Measurements from ENCODE around the gene NIT1. TPM values are rescaled to one million over a fixed set of nuclear protein-coding genes. Genes with fewer than 3 reads are reported as not detected.

NIT1 gene
- total and polyA plus RNA-seq, 2 donors (not counting 3 experiments of a cell fraction or from before 2014, with no cell fraction given), result 20.3 to 26.5 TPM

DNA sequence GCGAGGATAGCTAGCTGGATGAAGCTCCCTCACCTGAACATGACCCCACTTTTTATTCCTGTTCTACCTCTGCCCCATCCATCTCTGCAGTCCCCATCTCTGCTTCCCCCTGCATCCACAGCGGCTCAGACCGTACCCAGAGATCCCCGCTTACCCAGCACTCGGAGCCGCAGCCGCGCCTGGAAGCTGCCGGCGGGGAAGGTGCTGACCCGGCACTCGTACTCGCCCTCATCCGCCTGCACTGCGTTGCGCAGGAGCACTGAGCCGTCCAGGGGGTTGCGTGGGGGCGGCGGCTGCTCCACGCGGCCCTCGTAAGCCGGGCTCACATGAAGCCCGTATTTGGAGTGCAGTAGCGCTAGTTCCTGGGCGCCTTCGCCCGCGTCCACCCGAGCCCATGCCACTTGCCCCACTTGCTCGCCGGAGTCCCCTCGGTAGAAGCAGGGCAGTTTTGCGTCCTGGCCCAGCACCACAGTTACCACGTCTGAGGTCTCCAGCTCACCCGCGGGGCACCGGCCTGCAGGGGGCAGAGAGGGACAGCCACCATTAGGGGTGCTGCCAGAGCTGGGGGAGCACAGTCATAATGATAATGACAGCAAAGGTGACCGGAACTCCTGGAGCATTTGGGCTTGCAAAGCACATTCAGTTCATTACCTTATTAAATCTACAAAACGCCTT is 38.3 kb upstream of the NIT1 start:
- dilution Hi-C loops (cut with MboI; ENCODE audit: extremely low pct_ligation_motif_present, low sequenced_read_pairs), result no loop called here
- TF ChIP-seq, protein P1, sequence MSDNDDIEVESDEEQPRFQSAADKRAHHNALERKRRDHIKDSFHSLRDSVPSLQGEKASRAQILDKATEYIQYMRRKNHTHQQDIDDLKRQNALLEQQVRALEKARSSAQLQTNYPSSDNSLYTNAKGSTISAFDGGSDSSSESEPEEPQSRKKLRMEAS (IDR thresholded peaks at IDR 0.05; ENCODE audit: insufficient read depth, insufficient read length), result no peak
- TF ChIP-seq MYC (IDR thresholded peaks at IDR 0.05; ENCODE audit: low read depth, low read length) (no peak), POLR2A (IDR thresholded peaks at IDR 0.05; ENCODE audit: low read depth, low read length) (no peak), GATA2 (IDR thresholded peaks at IDR 0.05; ENCODE audit: insufficient read depth, insufficient read length, low read depth, low read length) (no peak)
- CTCF ChIA-PET, result interaction anchor here (0.8 to 2.7 kb wide), 3 partner anchors 9 to 128 kb away, joined by 3 to 7 read pairs (median 3); no protein-coding TSS in a partner anchor
- Histone ChIP-seq H3K4me2 (ENCODE audit: insufficient read depth, low read length) (no peak overlapping the region), H3K36me3 (ENCODE audit: control insufficient read depth in 2 of 2, extremely low read depth in 1 of 2, insufficient read depth in 2 of 2, low read length in 2 of 2) (no peaks in the 10 kb centered on the region), H4K20me1 (replicated peaks; ENCODE audit: control insufficient read depth, extremely low read depth, insufficient read depth, low read length) (no peaks in the 10 kb centered on the region), H3K4me3 (replicated peaks in 1 of 3; ENCODE audit: insufficient read depth in 1 of 3, low read depth in 1 of 3, low read length in 3 of 3) (no peak overlapping the region), H3K9me3 (replicated peaks; ENCODE audit: control insufficient read depth, insufficient read depth, low read length) (no peaks in the 10 kb centered on the region), H3K27me3 (ENCODE audit: control insufficient read depth in 2 of 2, insufficient read depth in 2 of 2, low read length in 2 of 2) (no peaks in the 10 kb centered on the region), H3K9me1 (replicated peaks; ENCODE audit: control insufficient read depth, extremely low read depth, insufficient read depth, low read length) (no peaks in the 10 kb centered on the region), H3K27ac (ENCODE audit: insufficient read depth, low read depth, low read length) (no peak overlapping the region), H3K4me1 (ENCODE audit: control insufficient read depth, extremely low read depth, insufficient read depth, low read length) (no peaks in the 10 kb centered on the region), H3K9ac (replicated peaks; ENCODE audit: extremely low read depth, insufficient read depth, low read length) (no peak overlapping the region), H3K79me2 (ENCODE audit: control insufficient read depth, insufficient read depth, low read length) (no peaks in the 10 kb centered on the region), H2AFZ (ENCODE audit: low read depth, low read length) (no peak overlapping the region)
- no TSS peak for BruUV-seq (replicated peaks)
- DNase-seq (ENCODE audit: low read depth, low spot score) (no peak), FAIRE-seq (no peak)
- POLR2A ChIA-PET, result no interaction called here
- intact Hi-C loops (cut with micrococcal nuclease), result no loop called here

DNA sequence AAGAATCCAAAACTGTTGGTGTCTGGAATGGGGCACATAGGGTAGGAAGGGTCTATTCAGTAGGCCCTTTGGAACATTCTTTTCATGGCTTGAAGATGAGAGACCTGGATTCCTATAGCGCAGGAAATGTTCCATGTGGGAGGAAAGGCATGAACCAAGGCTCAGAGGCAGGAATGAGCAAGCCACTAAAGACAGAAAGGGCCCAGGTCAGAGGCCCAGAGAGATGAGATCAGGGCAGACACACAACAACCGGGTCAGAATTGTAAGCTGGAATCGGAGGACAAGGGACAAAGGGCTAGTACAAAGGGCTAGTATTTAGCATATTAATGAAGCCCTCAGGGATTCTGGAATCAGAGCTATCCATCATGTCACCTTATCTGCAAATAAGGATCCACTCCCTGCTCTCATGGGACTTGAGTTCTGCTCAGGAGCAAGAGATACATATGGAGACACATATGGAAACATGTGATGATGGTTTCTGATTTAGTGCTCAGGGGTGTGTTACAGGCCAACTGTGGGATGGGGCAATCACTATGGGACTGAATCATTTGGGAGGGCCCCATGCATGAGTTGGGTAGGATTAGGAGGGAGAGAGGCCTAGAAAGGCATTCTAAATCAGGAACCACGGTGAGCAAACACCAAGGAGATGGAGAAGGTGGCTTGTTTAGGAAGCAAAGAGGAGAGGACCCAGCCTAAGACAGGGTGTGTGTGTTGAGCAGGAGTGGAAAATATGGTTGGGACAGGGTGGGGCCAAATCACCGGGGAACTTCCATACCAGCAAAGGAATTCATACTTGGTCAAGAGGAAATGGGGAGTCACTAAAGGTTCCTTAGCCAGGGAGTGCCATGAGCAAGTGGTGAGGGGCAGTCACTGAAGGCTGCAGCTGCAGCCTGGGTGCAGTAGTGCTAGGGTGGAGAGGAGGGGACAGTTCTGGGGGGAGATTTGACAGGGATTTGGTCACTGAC is 37.2 kb upstream of the NIT1 start:
- Histone ChIP-seq H3K9me3 (replicated peaks; ENCODE audit: control insufficient read depth, insufficient read depth, low read length) (no peaks in the 10 kb centered on the region), H2AFZ (ENCODE audit: low read depth, low read length) (no peak overlapping the region), H3K4me3 (replicated peaks in 1 of 3; ENCODE audit: insufficient read depth in 1 of 3, low read depth in 1 of 3, low read length in 3 of 3) (no peak overlapping the region), H3K9ac (replicated peaks; ENCODE audit: extremely low read depth, insufficient read depth, low read length) (no peak overlapping the region), H3K4me1 (ENCODE audit: control insufficient read depth, extremely low read depth, insufficient read depth, low read length) (no peaks in the 10 kb centered on the region), H3K79me2 (ENCODE audit: control insufficient read depth, insufficient read depth, low read length) (no peaks in the 10 kb centered on the region), H3K4me2 (ENCODE audit: insufficient read depth, low read length) (no peak overlapping the region), H3K9me1 (replicated peaks; ENCODE audit: control insufficient read depth, extremely low read depth, insufficient read depth, low read length) (no peaks in the 10 kb centered on the region), H3K36me3 (ENCODE audit: control insufficient read depth in 2 of 2, extremely low read depth in 1 of 2, insufficient read depth in 2 of 2, low read length in 2 of 2) (no peaks in the 10 kb centered on the region), H3K27ac (ENCODE audit: insufficient read depth, low read depth, low read length) (no peak overlapping the region), H4K20me1 (replicated peaks; ENCODE audit: control insufficient read depth, extremely low read depth, insufficient read depth, low read length) (no peaks in the 10 kb centered on the region), H3K27me3 (ENCODE audit: control insufficient read depth in 2 of 2, insufficient read depth in 2 of 2, low read length in 2 of 2) (no peaks in the 10 kb centered on the region)
- POLR2A ChIA-PET, result no interaction called here
- no peak for TF ChIP-seq MYC (IDR thresholded peaks at IDR 0.05; ENCODE audit: low read depth, low read length)
- TF ChIP-seq, protein P1 (IDR thresholded peaks at IDR 0.05; ENCODE audit: insufficient read depth, insufficient read length), result no peak
- TF ChIP-seq, protein P2, sequence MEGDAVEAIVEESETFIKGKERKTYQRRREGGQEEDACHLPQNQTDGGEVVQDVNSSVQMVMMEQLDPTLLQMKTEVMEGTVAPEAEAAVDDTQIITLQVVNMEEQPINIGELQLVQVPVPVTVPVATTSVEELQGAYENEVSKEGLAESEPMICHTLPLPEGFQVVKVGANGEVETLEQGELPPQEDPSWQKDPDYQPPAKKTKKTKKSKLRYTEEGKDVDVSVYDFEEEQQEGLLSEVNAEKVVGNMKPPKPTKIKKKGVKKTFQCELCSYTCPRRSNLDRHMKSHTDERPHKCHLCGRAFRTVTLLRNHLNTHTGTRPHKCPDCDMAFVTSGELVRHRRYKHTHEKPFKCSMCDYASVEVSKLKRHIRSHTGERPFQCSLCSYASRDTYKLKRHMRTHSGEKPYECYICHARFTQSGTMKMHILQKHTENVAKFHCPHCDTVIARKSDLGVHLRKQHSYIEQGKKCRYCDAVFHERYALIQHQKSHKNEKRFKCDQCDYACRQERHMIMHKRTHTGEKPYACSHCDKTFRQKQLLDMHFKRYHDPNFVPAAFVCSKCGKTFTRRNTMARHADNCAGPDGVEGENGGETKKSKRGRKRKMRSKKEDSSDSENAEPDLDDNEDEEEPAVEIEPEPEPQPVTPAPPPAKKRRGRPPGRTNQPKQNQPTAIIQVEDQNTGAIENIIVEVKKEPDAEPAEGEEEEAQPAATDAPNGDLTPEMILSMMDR (IDR thresholded peaks at IDR 0.05; ENCODE audit: extremely low read depth in 1 of 2, insufficient read depth in 1 of 2, low read depth in 1 of 2, low read length in 2 of 2), result no peak
- intact Hi-C loops (cut with micrococcal nuclease) (no loop called here), dilution Hi-C loops (cut with MboI; ENCODE audit: extremely low pct_ligation_motif_present, low sequenced_read_pairs) (no loop called here)
- CTCF ChIA-PET, result interaction anchor here (1.4 kb wide), 1 partner anchor 8 kb away, joined by 3 read pairs; no protein-coding TSS in a partner anchor
- FAIRE-seq, result no peak
- BruUV-seq (replicated peaks), result no TSS peak
- no peak for DNase-seq (ENCODE audit: low read depth, low spot score)

All from endothelial cell of umbilical vein (primary cell).